Kidney epithelial cell (primary cell): ENCODE results near the gene SOCS1. TPM values are rescaled to one million over a fixed set of nuclear protein-coding genes. Genes with fewer than 3 reads are reported as not detected.
A peak's percentile ranks its signal among the peaks of the same experiment; 100 is the strongest.

Experiments used
- DNase-seq: peaks from one replicate; pipeline ENCODE4 v3.0.0-alpha.2; 2010; ENCODE audit warnings: low read depth
- H3K27me3 ChIP-seq: 2 replicates; pipeline ENCODE4 v1.6.0; 2011; ENCODE audit warnings: low read length; ENCODE audit not compliant: control insufficient read depth, insufficient read depth
- H3K36me3 ChIP-seq: 2 replicates; pipeline ENCODE4 v1.5.1; 2011; ENCODE audit warnings: low read length; ENCODE audit not compliant: control insufficient read depth, insufficient read depth
- H3K4me3 ChIP-seq: 2 replicates; pipeline ENCODE4 v1.5.1; 2011; ENCODE audit warnings: low read depth, mild to moderate bottlenecking, control low read depth, low read length
- total RNA-seq: library from RNA; depleted of rRNA; stranded (reverse); fragments of >200 nt; gene quantifications from 2 replicates; pipeline ENCODE4 v1.2.3, GENCODE V29; 2015
- TF ChIP-seq, protein P1 (sequence below): IDR thresholded peaks from 2 replicates; pipeline ENCODE4 v1.5.1; 2011; ENCODE audit warnings: mild to moderate bottlenecking, moderate library complexity, low read length, control low read depth, inconsistent platforms; ENCODE audit not compliant: insufficient read depth, poor library complexity, severe bottlenecking

The SOCS1 gene
- total RNA-seq, 1 donor from 2014 or later = 1.2 TPM

DNA sequence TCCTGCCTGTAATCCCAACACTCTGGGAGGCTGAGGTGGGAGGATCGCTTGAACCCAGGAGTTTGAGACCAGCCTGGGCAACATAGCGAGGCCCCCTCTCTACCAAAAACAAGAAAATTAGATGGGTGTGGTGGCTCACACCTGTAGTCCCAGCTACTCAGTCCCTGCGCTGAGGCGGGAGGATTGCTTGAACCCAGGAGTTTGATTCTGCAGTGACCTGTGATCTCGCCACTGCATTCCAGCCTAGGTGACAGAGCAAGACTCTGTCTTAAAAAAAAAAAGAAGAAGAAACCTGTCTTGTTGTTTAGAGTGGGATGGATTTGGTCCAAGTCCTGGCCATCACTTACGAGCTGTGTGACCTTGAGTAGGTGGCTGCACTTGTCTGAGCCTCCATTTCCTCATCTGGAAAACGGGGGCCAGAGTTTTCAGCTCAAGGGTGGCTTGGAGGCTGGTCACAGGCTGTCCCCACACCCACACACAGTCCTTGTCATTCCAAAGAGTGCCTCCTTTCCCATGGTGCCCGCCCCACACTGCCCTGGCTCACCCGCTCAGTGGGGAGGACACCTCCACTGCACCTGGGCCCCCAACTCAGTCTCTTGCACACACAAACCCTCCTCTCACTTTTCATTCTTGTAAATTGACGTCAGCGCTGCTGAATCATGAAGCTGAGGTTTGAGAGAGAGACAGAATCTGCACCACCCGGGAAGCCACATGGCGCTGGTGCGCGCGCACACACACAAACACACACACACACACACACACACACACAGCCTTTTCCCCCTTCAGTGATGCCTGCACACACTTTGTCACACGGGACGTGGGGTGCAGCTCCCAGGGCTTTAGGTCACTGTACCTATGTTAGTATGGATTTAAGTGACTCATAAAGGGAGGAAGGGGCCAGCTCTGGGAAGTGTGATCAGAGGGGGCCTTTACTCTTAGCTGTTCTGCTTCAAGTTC lies 4.2 kb downstream of the SOCS1 start:
- Histone ChIP-seq H3K27me3 (no peaks in the 10 kb centered on the region), H3K36me3 (peaks cover 1% of the 10 kb centered on the region), H3K4me3 (no peak overlapping the region)
- peak; percentile 49 for DNase-seq
- TF ChIP-seq, protein P1, sequence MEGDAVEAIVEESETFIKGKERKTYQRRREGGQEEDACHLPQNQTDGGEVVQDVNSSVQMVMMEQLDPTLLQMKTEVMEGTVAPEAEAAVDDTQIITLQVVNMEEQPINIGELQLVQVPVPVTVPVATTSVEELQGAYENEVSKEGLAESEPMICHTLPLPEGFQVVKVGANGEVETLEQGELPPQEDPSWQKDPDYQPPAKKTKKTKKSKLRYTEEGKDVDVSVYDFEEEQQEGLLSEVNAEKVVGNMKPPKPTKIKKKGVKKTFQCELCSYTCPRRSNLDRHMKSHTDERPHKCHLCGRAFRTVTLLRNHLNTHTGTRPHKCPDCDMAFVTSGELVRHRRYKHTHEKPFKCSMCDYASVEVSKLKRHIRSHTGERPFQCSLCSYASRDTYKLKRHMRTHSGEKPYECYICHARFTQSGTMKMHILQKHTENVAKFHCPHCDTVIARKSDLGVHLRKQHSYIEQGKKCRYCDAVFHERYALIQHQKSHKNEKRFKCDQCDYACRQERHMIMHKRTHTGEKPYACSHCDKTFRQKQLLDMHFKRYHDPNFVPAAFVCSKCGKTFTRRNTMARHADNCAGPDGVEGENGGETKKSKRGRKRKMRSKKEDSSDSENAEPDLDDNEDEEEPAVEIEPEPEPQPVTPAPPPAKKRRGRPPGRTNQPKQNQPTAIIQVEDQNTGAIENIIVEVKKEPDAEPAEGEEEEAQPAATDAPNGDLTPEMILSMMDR = no peak

DNA sequence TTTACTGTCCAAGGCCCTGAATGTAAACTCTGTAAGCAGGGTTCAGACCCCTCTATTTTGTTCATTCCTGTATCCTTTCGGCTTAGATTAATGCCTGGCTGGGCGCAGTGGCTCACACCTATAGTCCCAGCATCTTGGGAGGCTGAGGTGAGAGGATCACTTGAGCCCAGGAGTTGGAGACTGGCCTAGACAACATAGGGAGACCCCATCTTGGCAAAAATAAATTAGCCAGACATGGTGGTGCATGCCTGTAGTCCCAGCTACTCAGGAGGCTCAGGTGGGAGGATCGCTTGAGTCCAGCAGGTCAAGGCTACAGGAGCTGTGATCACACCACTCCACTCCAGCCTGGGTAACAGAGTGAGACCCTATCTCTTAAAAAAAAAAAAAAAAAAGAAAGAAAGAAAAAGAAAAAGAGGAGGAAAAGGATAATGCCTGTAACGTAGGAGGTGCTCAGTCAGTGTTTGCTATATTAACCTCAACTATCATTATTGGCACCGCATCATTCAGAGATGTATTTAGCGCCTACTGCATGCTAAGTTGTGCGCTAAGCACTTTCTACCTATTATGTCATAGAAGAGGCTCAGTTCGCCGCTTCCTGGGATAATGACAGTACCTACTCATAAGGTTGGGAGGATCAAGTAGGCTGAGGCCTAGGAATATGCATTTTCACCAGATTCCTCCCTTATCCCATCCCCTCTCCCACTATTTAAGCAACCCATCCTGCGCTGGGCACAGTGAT lies 5.0 kb downstream of the SOCS1 start:
- TF ChIP-seq, protein P1 = no peak
- DNase-seq = no peak
- Histone ChIP-seq H3K27me3 (no peaks in the 10 kb centered on the region), H3K4me3 (no peak overlapping the region), H3K36me3 (peaks cover 1% of the 10 kb centered on the region)

DNA sequence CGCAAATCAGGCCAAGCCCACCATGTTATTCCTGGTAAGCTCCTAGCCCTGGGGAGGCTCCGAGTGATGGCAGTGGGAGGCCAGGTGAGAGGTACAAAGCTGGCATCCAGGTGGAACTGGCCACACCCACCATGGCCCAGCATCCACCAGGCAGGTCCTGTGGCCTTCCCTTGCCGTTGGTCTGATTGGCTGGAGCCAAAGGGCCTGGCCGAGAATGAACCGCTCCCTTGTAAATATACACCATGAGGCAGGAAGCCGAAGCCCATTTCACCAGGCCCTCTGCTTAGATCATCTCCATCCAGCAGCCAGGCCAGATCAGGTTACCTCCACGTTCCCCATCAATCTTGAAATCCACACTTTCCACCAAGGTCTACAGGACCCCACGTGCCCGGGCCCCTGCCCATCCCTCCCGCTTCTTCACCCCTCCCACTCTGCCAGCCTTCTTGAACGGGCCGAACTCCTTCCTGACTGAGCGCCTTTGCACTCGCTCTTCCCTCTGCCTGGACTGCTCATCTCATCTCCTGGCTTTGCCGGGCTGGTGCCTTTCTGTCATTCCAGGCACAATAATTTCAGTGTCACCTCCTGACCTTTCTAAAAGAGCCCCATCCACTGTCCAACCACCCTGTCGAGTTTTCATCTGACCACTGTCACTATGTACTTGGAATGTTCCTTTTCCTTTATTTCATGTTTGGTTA lies 5.8 kb downstream of the SOCS1 start:
- Histone ChIP-seq H3K4me3 (no peak overlapping the region), H3K27me3 (no peaks in the 10 kb centered on the region), H3K36me3 (peaks cover 1% of the 10 kb centered on the region)
- DNase-seq = no peak
- TF ChIP-seq, protein P1 = no peak

DNA sequence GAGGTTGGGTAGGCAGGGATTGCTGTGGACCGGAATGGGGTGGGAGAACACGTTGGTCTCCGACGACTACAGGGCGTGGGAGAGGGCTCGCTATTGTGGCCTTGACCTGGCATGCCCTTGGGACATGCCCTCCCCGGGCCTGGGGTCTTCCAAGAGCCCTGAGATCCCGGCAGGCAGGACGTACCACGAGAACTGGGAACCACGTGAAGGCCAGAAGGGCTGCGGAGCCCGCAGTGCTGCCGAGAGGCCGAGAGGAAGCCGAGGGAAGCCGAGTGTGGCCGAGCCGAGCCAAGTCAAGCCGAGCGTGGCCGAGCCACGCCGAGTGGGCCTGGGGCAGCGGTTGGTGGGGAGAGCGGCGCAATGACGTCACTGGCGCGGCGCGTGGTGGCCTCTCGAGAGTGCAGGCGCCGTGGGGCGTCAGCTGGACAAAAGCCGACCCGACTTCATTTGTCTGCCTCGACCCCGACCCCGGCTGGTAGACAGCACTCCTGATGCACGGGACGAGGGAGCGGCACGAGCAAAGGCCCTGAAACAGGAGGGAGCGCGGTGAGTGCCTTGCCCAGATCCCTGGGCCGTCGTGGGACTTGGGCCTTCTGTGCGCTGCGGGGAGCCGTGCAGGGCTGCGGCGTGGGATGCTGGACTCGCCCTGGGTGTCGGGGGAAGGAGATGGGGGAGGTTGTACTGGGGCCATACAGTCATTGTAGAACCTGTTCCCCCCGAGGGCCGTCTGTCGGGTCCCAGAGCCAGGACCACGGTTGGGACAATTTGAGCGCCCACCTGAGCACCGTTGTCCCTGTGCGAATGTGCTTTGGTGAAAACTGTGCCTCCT lies 6.6 kb downstream of the SOCS1 start:
- Histone ChIP-seq H3K4me3 (no peak overlapping the region), H3K36me3 (peaks cover 1% of the 10 kb centered on the region), H3K27me3 (no peaks in the 10 kb centered on the region)
- TF ChIP-seq, protein P1 = no peak
- DNase-seq = no peak

DNA sequence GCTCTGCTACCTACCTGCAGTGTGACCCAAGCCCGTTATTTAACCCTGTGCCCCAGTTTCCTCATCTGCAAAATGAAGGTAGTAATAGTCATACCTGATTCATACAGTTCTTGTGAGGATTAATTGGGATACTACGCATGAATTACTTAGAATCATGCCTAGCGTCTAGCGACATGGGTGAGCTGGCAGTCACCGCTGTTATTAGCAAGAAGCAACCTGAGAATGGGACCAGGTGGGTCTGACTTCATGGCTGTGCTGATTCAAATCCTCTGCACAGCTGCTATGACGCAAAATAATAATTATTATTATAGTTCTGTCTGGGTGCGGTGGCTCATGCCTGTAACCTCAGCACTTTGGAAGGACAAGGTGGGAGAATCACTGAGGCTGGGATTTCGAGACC lies 7.9 kb downstream of the SOCS1 start:
- no peak overlapping the region for H3K4me3 ChIP-seq
- no peak for DNase-seq
- TF ChIP-seq, protein P1 = no peak
- no peaks in the 10 kb centered on the region for H3K27me3 ChIP-seq
- H3K36me3 ChIP-seq = no peaks in the 10 kb centered on the region
